Erythroblast (primary cell): Measurements from ENCODE around the gene SOCS7.

ENCODE experiments used
- GATA1 ChIP-seq: IDR thresholded peaks from 2 replicates; pipeline ENCODE4 v1.6.1; 2011; ENCODE audit warnings: low read depth, mild to moderate bottlenecking, control low read depth, low read length, moderate library complexity
- POLR2A ChIP-seq: IDR thresholded peaks from 2 replicates; pipeline ENCODE4 v1.6.1; 2011; ENCODE audit warnings: mild to moderate bottlenecking, low read length

- TF ChIP-seq POLR2A: no peak
- no peak for TF ChIP-seq GATA1
Measured at GRCh38 chr17:38332735-38333134, 18.9 kb upstream of the SOCS7 start.
